WTC11 (cell line): ENCODE results near the gene DDN.

Source experiments
- KAT7 ChIP-seq: sonication (generic); formaldehyde crosslinking; IDR thresholded peaks from 2 replicates; pipeline ENCODE4 v1.8.1; 2023; ENCODE audit warnings: missing genetic modification reagents, mild to moderate bottlenecking, borderline replicate concordance
- TF ChIP-seq, protein P1 (sequence below): fragments of 200-600 bp; IDR thresholded peaks from 2 replicates; pipeline ENCODE4 v1.8.0; 2022; ENCODE audit warnings: antibody characterized with exemption

DNA sequence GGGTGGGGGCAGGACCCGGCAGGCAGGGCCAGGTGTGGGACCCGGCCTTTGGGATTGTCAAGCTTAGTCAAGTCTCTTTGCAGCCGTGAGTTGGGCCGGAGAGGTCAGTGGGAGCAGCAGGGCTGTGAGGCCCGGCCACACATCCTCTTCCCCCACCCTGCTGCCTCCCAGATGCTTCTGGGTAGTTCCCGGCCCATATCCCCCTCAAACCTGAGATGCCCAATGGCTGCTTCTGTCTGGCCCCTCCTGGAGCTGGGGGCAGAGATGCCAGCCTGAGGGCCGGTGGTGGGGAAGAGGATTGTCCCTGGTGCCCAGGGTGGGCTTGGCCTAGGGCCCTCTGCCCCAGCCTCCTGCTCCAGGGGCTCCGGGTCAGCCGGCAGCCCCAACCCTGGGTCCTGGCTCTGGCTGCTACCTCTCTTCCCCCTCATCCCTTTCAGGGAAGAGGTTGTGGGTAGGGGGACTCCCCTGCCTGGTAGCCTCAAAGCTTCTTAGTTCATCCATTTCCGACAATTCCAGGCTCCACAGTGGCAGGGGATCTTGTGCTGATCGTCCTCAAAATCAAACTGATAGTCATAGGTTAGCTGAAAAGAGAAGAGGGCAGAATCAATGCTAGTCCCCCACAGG lies 22.2 kb upstream of the DDN start:
- no peak for TF ChIP-seq KAT7
- TF ChIP-seq, protein P1, sequence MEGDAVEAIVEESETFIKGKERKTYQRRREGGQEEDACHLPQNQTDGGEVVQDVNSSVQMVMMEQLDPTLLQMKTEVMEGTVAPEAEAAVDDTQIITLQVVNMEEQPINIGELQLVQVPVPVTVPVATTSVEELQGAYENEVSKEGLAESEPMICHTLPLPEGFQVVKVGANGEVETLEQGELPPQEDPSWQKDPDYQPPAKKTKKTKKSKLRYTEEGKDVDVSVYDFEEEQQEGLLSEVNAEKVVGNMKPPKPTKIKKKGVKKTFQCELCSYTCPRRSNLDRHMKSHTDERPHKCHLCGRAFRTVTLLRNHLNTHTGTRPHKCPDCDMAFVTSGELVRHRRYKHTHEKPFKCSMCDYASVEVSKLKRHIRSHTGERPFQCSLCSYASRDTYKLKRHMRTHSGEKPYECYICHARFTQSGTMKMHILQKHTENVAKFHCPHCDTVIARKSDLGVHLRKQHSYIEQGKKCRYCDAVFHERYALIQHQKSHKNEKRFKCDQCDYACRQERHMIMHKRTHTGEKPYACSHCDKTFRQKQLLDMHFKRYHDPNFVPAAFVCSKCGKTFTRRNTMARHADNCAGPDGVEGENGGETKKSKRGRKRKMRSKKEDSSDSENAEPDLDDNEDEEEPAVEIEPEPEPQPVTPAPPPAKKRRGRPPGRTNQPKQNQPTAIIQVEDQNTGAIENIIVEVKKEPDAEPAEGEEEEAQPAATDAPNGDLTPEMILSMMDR: no peak
